ENCODE data around the gene ZCCHC24. TPM values are rescaled to one million over a fixed set of nuclear protein-coding genes. Genes with fewer than 3 reads are reported as not detected.
A peak's percentile ranks its signal among the peaks of the same experiment; 100 is the strongest.
"Not testable (repeated sequence)": the region's sequence is repeated elsewhere in the genome, so short reads cannot be mapped to it uniquely, and the experiment has no call there.

The ZCCHC24 gene
- total RNA-seq, 1 donor from 2014 or later = 1.6 TPM

- TF ChIP-seq CTCF (IDR thresholded peaks at IDR 0.05; ENCODE audit: unreplicated experiment) = no peak
- no peak for DNase-seq (ENCODE audit: low spot score, unreplicated experiment)
- no peaks in the 10 kb centered on the region for H3K9me3 Mint-ChIP-seq (ENCODE audit: low read depth)
- no peaks in the 10 kb centered on the region for H3K36me3 Mint-ChIP-seq (ENCODE audit: insufficient read depth)
- H3K4me1 Mint-ChIP-seq (ENCODE audit: low read depth) = peaks cover 28% of the 10 kb centered on the region
- no peak overlapping the region for H3K4me3 Mint-ChIP-seq (ENCODE audit: low read depth)
- no peak overlapping the region for H3K27ac Mint-ChIP-seq
- peaks cover 20% of the 10 kb centered on the region for H3K27me3 Mint-ChIP-seq
Observed at GRCh38 chr10:79451046-79451699, 5.7 kb upstream of the ZCCHC24 start.

GRCh38 chr10:79449181-79450146, 4.0 kb upstream of the ZCCHC24 start:
- peaks cover 32% of the 10 kb centered on the region for H3K4me1 Mint-ChIP-seq (ENCODE audit: low read depth)
- no peaks in the 10 kb centered on the region for H3K36me3 Mint-ChIP-seq (ENCODE audit: insufficient read depth)
- H3K9me3 Mint-ChIP-seq (ENCODE audit: low read depth) = no peaks in the 10 kb centered on the region
- no peak for TF ChIP-seq CTCF (IDR thresholded peaks at IDR 0.05; ENCODE audit: unreplicated experiment)
- no peak overlapping the region for H3K4me3 Mint-ChIP-seq (ENCODE audit: low read depth)
- H3K27me3 Mint-ChIP-seq = peaks cover 21% of the 10 kb centered on the region
- H3K27ac Mint-ChIP-seq = peak overlapping the region; percentile 43
- DNase-seq (ENCODE audit: low spot score, unreplicated experiment) = no peak

GRCh38 chr10:79448732-79449049, 3.3 kb upstream of the ZCCHC24 start:
- Mint-ChIP-seq H3K9me3 (ENCODE audit: low read depth) (no peaks in the 10 kb centered on the region), H3K36me3 (ENCODE audit: insufficient read depth) (no peaks in the 10 kb centered on the region), H3K27me3 (peaks cover 26% of the 10 kb centered on the region), H3K27ac (no peak overlapping the region), H3K4me3 (ENCODE audit: low read depth) (no peak overlapping the region), H3K4me1 (ENCODE audit: low read depth) (peaks cover 39% of the 10 kb centered on the region)
- no peak for DNase-seq (ENCODE audit: low spot score, unreplicated experiment)
- TF ChIP-seq CTCF (IDR thresholded peaks at IDR 0.05; ENCODE audit: unreplicated experiment) = no peak

- Mint-ChIP-seq H3K9me3 (ENCODE audit: low read depth) (no peaks in the 10 kb centered on the region), H3K27ac (no peak overlapping the region), H3K4me3 (ENCODE audit: low read depth) (no peak overlapping the region), H3K27me3 (peaks cover 29% of the 10 kb centered on the region), H3K4me1 (ENCODE audit: low read depth) (peaks cover 41% of the 10 kb centered on the region), H3K36me3 (ENCODE audit: insufficient read depth) (no peaks in the 10 kb centered on the region)
- DNase-seq (ENCODE audit: low spot score, unreplicated experiment) = no peak
- TF ChIP-seq CTCF (IDR thresholded peaks at IDR 0.05; ENCODE audit: unreplicated experiment) = no peak
Observed at GRCh38 chr10:79447911-79448731, 2.7 kb upstream of the ZCCHC24 start.

GRCh38 chr10:79447249-79447648, 1.8 kb upstream of the ZCCHC24 start:
- peaks cover 39% of the 10 kb centered on the region for H3K4me1 Mint-ChIP-seq (ENCODE audit: low read depth)
- peak overlapping the region; percentile 72 for H3K4me3 Mint-ChIP-seq (ENCODE audit: low read depth)
- not testable (repeated sequence) for H3K9me3 Mint-ChIP-seq (ENCODE audit: low read depth); DNase-seq (ENCODE audit: low spot score, unreplicated experiment); H3K36me3 Mint-ChIP-seq (ENCODE audit: insufficient read depth)
- peaks cover 31% of the 10 kb centered on the region for H3K27me3 Mint-ChIP-seq
- peak overlapping the region; percentile 91 for H3K27ac Mint-ChIP-seq

Data from progenitor cell of endocrine pancreas (in vitro differentiated cells).